Keratinocyte (primary cell): Measurements from ENCODE around the gene KCNN1.

Experiments used
- CTCF ChIP-seq, 3 experiments: IDR thresholded peaks in 1 of 3; conservative IDR thresholded peaks in 1 of 3; optimal IDR thresholded peaks in 1 of 3; 2 replicates in 2 of 3; 3 replicates in 1 of 3; pipeline versions ENCODE3 to v1.5.1; 2011; ENCODE audit warnings: low read length in 3 of 3, mild to moderate bottlenecking in 3 of 3, moderate library complexity in 2 of 3, control low read depth in 1 of 3, inconsistent platforms in 1 of 3; ENCODE audit not compliant: insufficient read depth in 2 of 3; ENCODE audit errors: extremely low read depth in 1 of 3
- EZH2 ChIP-seq: IDR thresholded peaks from one replicate; pipeline ENCODE4 v1.6.1; 2012; ENCODE audit warnings: inconsistent platforms, mild to moderate bottlenecking, low read length, moderate library complexity

GRCh38 chr19:17963936-17964691, 2.8 kb upstream of the KCNN1 start:
- no peak for TF ChIP-seq CTCF (optimal IDR thresholded peaks at IDR 0.05 in 1 of 3, IDR thresholded peaks at IDR 0.05 in 1 of 3, conservative IDR thresholded peaks at IDR 0.05 in 1 of 3; ENCODE audit: extremely low read depth in 1 of 3, insufficient read depth in 2 of 3, low read length in 3 of 3)
- TF ChIP-seq EZH2, result no peak
